Fibroblast of the aortic adventitia (primary cell): ENCODE results near the gene TSPAN1. TPM values are rescaled to one million over a fixed set of nuclear protein-coding genes. Genes with fewer than 3 reads are reported as not detected.
A peak's percentile ranks its signal among the peaks of the same experiment; 100 is the strongest.
"Not testable (repeated sequence)": the region's sequence is repeated elsewhere in the genome, so short reads cannot be mapped to it uniquely, and the experiment has no call there.

Source experiments
- DNase-seq: peaks from one replicate; pipeline ENCODE4 v3.0.0-alpha.2; 2010; ENCODE audit warnings: low read depth
- H3K4me3 ChIP-seq: 2 replicates; pipeline ENCODE4 v1.5.1; 2011; ENCODE audit warnings: low read depth, mild to moderate bottlenecking, control low read depth, low read length, moderate library complexity
- small RNA-seq: library from RNA; depleted of rRNA; stranded (forward); fragments of <200 nt; gene quantifications from one replicate; pipeline ENCODE3, GENCODE V24; 2012
- total RNA-seq: library from RNA; depleted of rRNA; stranded (reverse); fragments of >200 nt; gene quantifications from 2 replicates; pipeline ENCODE4 v1.2.3, GENCODE V29; 2012; ENCODE audit warnings: low replicate concordance
- TF ChIP-seq, protein P1 (sequence below): IDR thresholded peaks from 2 replicates; pipeline ENCODE4 v1.5.1; 2011; ENCODE audit warnings: mild to moderate bottlenecking, low read length, control low read depth, inconsistent platforms; ENCODE audit not compliant: insufficient read depth

TSPAN1 gene
- total RNA-seq, 1 donor, result 0.81 TPM

DNA sequence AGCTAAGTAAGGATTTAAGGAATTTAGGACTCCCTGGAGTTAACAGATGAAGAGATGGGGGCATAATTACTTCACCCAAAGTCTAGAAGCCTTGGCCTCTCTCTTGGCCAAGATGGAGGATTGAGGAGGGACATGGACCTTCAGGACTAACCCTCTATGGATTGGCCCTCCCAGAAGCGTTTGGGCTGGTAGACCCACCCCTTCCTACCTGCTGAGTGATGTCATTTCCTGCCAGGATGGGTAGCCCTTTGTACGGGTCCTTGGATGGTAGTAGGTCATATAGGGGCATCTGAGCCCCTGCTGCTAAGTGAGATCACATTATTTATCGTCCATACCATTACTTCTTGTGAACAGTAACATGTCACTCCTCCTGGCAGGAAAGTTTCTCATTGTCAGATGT is 45.9 kb downstream of the TSPAN1 start:
- TF ChIP-seq, protein P1, sequence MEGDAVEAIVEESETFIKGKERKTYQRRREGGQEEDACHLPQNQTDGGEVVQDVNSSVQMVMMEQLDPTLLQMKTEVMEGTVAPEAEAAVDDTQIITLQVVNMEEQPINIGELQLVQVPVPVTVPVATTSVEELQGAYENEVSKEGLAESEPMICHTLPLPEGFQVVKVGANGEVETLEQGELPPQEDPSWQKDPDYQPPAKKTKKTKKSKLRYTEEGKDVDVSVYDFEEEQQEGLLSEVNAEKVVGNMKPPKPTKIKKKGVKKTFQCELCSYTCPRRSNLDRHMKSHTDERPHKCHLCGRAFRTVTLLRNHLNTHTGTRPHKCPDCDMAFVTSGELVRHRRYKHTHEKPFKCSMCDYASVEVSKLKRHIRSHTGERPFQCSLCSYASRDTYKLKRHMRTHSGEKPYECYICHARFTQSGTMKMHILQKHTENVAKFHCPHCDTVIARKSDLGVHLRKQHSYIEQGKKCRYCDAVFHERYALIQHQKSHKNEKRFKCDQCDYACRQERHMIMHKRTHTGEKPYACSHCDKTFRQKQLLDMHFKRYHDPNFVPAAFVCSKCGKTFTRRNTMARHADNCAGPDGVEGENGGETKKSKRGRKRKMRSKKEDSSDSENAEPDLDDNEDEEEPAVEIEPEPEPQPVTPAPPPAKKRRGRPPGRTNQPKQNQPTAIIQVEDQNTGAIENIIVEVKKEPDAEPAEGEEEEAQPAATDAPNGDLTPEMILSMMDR, result no peak
- no peak for DNase-seq
- H3K4me3 ChIP-seq, result no peak overlapping the region

DNA sequence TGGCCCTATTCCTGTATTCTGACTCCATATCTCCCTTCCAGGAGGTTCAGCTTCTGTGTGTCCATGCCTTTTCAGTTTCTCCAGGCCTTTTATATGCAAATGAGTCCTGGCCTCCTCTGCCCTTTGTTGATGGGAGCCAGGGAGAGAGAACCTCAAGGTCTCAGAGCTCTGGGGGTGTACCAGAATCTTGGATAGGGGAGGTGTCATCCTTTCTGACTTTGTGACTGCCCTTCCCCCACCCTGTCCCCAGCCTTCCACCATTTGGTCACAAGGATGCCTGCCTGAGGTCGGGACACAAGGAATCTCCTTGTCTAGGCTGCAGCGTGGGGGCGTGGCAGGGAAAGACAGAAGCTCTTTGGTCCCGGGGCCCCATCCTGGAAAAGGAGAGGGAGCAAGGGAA is 46.9 kb downstream of the TSPAN1 start:
- TF ChIP-seq, protein P1, result no peak
- DNase-seq, result no peak
- no peak overlapping the region for H3K4me3 ChIP-seq

DNA sequence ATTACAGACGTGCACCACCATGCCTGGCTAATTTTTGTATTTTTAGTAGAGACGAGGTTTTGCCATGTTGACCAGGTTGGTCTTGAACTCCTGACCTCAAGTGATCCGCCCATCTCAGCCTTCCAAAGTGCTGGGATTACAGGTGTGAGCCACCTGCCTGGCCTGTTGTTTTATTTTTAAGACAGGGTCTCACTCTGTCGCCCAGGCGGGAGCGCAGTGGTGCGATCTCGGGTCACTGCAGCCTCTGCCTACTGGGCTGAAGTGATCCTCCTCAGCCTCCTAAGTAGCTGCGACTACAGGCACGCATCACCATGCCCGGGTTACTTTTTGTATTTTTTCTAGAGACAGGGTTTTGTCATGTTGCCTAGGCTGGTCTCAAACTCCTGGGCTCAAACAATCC is 48.2 kb downstream of the TSPAN1 start:
- not testable (repeated sequence) for DNase-seq, H3K4me3 ChIP-seq

DNA sequence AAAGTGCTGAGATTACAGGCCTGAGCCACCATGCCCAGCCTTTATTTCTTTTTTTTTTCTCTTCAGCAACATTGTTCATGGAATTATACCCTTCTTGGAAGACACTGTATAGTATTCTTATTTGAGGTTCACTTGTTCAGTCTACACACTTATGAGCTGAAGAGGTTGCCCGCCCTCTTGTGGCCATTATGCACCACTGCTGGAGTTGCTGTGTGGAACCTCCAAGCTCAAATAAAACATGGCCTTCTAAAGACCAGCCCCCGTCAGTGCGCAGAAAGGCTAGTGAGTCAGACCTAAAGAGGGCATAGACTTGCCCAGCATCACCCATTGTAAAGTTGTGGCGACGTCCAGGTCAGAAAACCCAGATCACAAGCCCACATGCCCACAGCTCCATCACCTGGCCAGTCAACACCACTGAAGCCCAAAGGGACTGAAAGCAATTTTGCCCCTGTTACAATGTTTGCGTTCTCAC is 48.6 kb downstream of the TSPAN1 start:
- TF ChIP-seq, protein P1, result peak; percentile 92
- DNase-seq, result peak; percentile 91
- H3K4me3 ChIP-seq, result no peak overlapping the region

DNA sequence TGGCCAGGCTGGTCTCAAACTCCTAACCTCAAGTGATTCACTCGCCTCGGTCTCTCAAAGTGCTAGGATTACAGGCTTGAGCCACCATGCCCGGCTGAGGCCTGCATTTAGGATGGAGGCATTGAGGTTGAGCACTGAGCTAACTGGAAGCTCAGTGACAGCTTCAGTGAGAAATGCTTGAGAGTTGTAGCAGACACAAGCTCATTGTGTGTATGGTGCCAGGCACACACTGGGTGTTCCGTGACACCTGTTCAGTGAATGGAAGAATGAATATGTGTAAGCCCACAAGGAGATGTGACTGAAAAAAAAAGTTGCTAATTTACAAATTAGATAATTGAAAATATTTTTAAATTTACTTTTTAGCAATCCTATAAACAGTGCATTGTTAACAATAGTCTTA is 50.1 kb downstream of the TSPAN1 start:
- H3K4me3 ChIP-seq, result no peak overlapping the region
- TF ChIP-seq, protein P1, result no peak
- no peak for DNase-seq

DNA sequence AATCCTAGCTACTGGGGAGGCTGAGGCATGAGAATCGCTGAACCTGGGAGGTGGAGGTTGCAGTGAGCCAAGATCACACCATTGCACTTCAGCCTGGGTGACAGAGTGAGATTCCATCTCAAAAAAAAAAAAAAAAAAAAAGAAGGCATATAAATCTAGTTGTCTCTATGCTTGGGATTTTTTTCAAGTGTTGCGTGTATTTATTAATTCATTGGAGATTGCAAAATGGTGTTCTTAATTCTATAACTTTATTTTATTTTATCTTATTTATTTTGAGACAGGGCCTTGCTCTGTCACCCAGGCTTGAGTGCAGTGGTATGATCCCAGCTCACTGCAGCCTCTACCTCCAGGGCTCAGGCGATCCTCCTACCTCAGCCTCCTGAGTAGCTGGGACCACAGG is 56.3 kb downstream of the TSPAN1 start:
- not testable (repeated sequence) for H3K4me3 ChIP-seq, DNase-seq

Small RNA genes within 50 kb of the gene (small RNA-seq; reads per million reads assigned to genes)
- not detected for gene AL672043.1

Other genes starting within 250 kb of the TSPAN1 start
- gene PIK3R3, start 42.5 kb upstream of the TSPAN1 start, total RNA-seq, result 5.0 and 6.1 TPM in 2 replicates
- not detected in 2 replicates for gene P3R3URF, start 1.4 kb downstream of the TSPAN1 start, total RNA-seq
- 5.6 and 43.2 TPM in 2 replicates for gene POMGNT1, start 23.3 kb downstream of the TSPAN1 start, total RNA-seq
- gene LURAP1, start 28.2 kb downstream of the TSPAN1 start, total RNA-seq, result 3.4 and 6.5 TPM in 2 replicates
- 0.90 and 9.7 TPM in 2 replicates for gene RAD54L, start 72.7 kb downstream of the TSPAN1 start, total RNA-seq
- gene LRRC41, start 128.5 kb downstream of the TSPAN1 start, total RNA-seq, result 40.9 and 66.4 TPM in 2 replicates
- gene UQCRH, start 128.6 kb downstream of the TSPAN1 start, total RNA-seq, result 595 and 603 TPM in 2 replicates
- 15.9 and 20.6 TPM in 2 replicates for gene NSUN4, start 165.7 kb downstream of the TSPAN1 start, total RNA-seq
- 0.18 and 0.65 TPM in 2 replicates for gene FAAH, start 219.2 kb downstream of the TSPAN1 start, total RNA-seq